Middle frontal gyrus (tissue), 1 donor: Measurements from ENCODE around the gene ARHGAP24.
"Not testable (repeated sequence)": the region's sequence is repeated elsewhere in the genome, so short reads cannot be mapped to it uniquely, and the experiment has no call there.

ENCODE experiments used
- DNase-seq: peaks from one replicate; pipeline ENCODE4 v3.0.0-alpha.2; 2015; ENCODE audit warnings: low spot score; ENCODE audit errors: extremely low spot score

ARHGAP24 gene

GRCh38 chr4:85515701-85516100 is 40.8 kb downstream of the ARHGAP24 start:
- DNase-seq: no peak

GRCh38 chr4:85518526-85518925 is 43.6 kb downstream of the ARHGAP24 start:
- not testable (repeated sequence) for DNase-seq

DNA sequence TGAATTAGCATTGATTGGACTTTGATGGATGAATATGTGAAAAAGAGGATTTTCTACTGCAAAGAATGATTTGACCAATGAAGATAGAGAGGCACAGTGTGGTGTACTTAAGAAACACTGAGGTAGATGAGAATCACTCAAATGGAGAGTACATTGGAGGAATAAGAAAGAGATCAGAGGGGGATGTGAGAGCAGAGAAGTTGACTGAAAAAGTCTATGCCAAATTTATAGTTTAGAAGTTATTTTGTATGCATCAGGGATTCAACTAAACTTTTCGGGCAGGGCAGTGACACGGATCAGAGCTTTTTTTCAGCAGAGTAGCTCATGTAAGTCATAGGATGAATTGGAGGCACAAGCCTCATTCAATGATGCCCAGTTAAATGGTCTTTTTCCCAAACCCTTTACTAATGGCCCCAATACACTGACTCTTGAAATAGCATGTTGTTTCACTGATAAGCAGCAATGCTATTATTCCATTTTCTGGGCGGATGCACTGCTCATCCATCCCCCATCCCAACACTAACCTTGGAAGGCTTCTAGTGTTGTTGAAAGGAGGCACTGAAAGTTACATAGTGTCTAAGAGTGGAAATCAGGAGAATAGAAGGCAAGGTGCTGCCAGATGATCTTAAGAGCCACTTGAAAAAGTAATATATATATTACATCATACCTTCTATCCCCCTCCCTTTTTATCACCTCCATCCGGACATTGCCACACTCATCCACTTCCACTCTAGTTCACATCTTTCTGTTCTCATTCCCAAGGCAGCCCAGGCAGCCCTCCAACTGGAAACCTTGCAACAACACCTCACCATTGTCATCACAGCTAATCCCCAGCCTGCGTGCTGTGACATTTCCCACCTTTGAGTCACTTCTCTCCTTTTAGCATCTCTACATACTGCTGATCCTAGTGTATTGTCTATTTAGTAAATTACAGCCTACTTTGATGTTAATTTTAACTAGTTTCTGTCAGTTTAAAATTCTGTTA is 46.1 kb downstream of the ARHGAP24 start:
- DNase-seq: no peak

- DNase-seq: no peak
Measured at GRCh38 chr4:85522277-85522676, 47.3 kb downstream of the ARHGAP24 start.

- no peak for DNase-seq
Measured at GRCh38 chr4:85522836-85523235, 47.9 kb downstream of the ARHGAP24 start.

- no peak for DNase-seq
Measured at GRCh38 chr4:85527815-85528214, 52.9 kb downstream of the ARHGAP24 start.

- no peak for DNase-seq
Measured at GRCh38 chr4:85531560-85532341, 56.8 kb downstream of the ARHGAP24 start.

GRCh38 chr4:85534120-85534519 is 59.2 kb downstream of the ARHGAP24 start:
- DNase-seq: no peak

- DNase-seq: no peak
Measured at GRCh38 chr4:85543832-85544231, 68.9 kb downstream of the ARHGAP24 start.

DNA sequence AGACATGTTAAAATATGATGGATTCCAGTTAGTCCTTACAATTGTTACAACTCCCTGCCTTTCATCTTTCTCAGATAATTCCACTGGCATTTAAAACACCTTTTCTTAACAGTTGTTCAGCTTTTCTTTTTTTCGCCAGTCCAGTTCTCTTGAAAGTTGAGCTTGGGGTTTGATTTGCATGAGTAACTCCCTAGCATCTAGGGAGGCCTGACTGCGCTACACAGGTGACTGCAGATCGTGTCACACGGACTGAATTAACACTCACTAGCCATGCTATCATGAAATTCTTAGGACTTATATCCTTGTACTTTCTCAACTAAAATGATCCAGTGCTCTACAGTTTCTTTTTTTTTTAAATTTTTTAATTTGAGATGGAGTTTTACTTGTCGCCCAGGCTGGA is 69.8 kb downstream of the ARHGAP24 start:
- no peak for DNase-seq

DNA sequence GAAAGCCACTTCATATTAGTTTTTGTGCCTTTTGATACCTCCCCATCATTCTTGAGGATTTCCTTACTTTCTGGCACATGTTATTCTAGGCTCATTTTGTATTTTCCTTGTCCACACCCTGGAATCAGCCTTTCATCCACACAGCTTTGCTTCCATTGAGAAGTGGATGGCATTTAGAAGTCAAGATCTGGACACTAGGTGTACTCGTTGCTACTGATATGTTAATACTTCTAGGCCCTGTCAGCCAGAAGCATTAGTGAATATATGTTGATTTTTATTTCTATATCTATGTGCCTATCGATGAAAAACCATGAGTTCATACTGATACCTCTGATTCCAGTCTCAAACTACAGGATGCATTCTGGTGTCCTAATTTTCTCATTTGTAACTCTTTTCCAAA is 73.2 kb downstream of the ARHGAP24 start:
- no peak for DNase-seq

GRCh38 chr4:85548841-85549240 is 73.9 kb downstream of the ARHGAP24 start:
- DNase-seq: no peak

GRCh38 chr4:85555206-85555605 is 80.3 kb downstream of the ARHGAP24 start:
- no peak for DNase-seq

GRCh38 chr4:85556283-85556682 is 81.3 kb downstream of the ARHGAP24 start:
- DNase-seq: no peak

DNA sequence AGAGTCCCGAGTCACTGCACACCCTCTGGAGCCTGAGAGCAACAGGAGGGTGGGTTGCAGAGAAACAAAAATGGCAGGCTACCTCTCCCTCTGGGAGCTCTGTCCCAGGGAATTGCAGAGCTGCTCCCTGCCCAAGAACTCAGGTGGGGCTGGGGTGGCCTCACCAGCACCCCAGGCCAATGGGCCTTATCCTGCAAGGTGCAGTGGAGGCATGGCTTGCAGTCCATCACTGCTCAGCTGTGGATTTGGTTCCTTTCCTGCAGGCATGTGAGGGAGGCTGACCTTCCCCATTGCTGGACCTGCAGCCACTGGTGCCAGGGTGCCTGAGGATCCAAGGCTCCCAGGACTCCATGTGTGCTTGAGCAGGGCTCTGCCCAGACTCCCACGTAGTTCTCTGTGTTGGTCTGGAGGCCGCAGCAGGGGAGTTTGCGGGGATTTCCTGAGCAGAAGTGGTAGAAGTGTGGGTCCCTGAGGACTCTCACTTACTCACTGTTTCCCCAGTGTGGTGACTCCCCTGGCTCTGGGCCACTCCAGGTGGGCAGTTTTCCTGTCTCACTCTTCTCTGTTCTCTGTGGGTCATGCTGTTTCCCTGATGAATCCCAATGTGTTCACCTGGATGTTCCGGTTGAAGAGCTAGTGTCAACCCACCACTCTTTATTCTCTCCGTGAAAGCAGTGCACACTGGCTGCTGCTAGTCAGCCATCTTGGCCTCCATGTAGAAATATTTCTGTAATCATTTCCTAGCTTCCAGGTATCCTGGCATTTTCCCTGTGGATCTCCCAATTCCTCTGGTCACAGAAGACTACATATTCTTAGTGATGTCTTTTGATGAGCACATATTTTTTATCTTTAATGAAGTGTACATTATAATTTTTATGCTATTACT is 82.3 kb downstream of the ARHGAP24 start:
- no peak for DNase-seq

DNA sequence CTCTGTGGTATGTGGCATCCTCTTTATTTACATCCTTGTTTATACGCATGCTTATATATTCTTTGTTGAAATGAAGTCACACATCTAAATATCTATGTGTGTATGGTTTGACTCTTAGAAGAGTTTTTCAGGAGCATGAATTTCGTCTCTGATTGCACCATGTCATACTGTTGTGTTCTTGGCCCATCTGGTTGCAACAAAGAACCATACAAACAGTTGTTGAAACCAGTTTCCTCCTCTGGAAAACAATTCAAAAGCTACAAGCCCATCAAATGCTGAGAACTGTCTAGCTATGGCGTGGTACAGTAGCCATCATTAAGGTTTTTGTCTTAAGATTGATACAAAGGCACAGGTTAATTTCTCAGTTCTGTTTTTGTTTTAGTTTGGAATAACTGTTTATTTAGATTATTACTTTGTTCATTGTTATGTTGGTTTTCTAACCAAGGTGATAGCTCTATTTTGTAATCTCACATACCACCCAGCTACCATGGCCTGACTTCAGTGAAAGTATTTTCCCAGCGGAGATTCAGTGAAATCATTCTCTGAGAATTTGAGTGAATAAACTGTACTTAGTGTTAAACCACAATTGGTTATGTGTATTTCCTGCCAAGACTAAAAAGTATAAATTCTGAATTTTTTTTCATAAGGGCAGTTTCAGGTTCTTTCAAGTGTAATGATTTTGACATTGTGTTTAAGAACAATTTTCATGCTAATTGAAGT is 91.0 kb downstream of the ARHGAP24 start:
- no peak for DNase-seq

GRCh38 chr4:85569730-85570299 is 94.9 kb downstream of the ARHGAP24 start:
- DNase-seq: no peak

GRCh38 chr4:85570388-85570787 is 95.4 kb downstream of the ARHGAP24 start:
- no peak for DNase-seq

GRCh38 chr4:85571008-85571407 is 96.1 kb downstream of the ARHGAP24 start:
- no peak for DNase-seq

- no peak for DNase-seq
Measured at GRCh38 chr4:85573270-85573669, 98.3 kb downstream of the ARHGAP24 start.
